ENCODE data around the gene TNFSF15.

TNFSF15 gene

GRCh38 chr9:114824110-114824509, 18.3 kb upstream of the TNFSF15 start:
- no peak for DNase-seq

- DNase-seq: no peak
Measured at GRCh38 chr9:114823441-114823840, 17.6 kb upstream of the TNFSF15 start.

- DNase-seq: no peak
Measured at GRCh38 chr9:114822708-114823107, 16.9 kb upstream of the TNFSF15 start.

- no peak for DNase-seq
Measured at GRCh38 chr9:114820776-114821501, 15.1 kb upstream of the TNFSF15 start.

GRCh38 chr9:114818178-114818577, 12.3 kb upstream of the TNFSF15 start:
- DNase-seq: no peak

GRCh38 chr9:114813717-114814418, 8.0 kb upstream of the TNFSF15 start:
- DNase-seq: no peak

- peak; percentile 92 for DNase-seq
Measured at GRCh38 chr9:114811966-114812636, 6.3 kb upstream of the TNFSF15 start.

- no peak for DNase-seq
Measured at GRCh38 chr9:114811301-114811700, 5.5 kb upstream of the TNFSF15 start.

GRCh38 chr9:114810614-114811013, 4.8 kb upstream of the TNFSF15 start:
- no peak for DNase-seq

- no peak for DNase-seq
Measured at GRCh38 chr9:114806526-114806900, 674 bp upstream of the TNFSF15 start.

- DNase-seq: no peak
Measured at GRCh38 chr9:114804505-114804904, 1.3 kb downstream of the TNFSF15 start.

GRCh38 chr9:114803479-114804265, 2.2 kb downstream of the TNFSF15 start:
- no peak for DNase-seq

- no peak for DNase-seq
Measured at GRCh38 chr9:114799925-114800324, 5.9 kb downstream of the TNFSF15 start.

GRCh38 chr9:114799441-114799840, 6.4 kb downstream of the TNFSF15 start:
- peak; percentile 38 for DNase-seq

- DNase-seq: peak; percentile 49
Measured at GRCh38 chr9:114798780-114799427, 6.9 kb downstream of the TNFSF15 start.

GRCh38 chr9:114798101-114798500, 7.7 kb downstream of the TNFSF15 start:
- no peak for DNase-seq

- DNase-seq: no peak
Measured at GRCh38 chr9:114792396-114792795, 13.4 kb downstream of the TNFSF15 start.

- DNase-seq: no peak
Measured at GRCh38 chr9:114791736-114792135, 14.1 kb downstream of the TNFSF15 start.

GRCh38 chr9:114791312-114791711, 14.5 kb downstream of the TNFSF15 start:
- no peak for DNase-seq

GRCh38 chr9:114790521-114790920, 15.3 kb downstream of the TNFSF15 start:
- no peak for DNase-seq

- no peak for DNase-seq
Measured at GRCh38 chr9:114789006-114789405, 16.8 kb downstream of the TNFSF15 start.

GRCh38 chr9:114787781-114788498, 17.9 kb downstream of the TNFSF15 start:
- no peak for DNase-seq
